Natural killer cell (primary cell): ENCODE data around the gene SH2D3A. TPM values are rescaled to one million over a fixed set of nuclear protein-coding genes. Genes with fewer than 3 reads are reported as not detected.
"Not testable (repeated sequence)": the region's sequence is repeated elsewhere in the genome, so short reads cannot be mapped to it uniquely, and the experiment has no call there.

ENCODE experiments used
- ATAC-seq, 3 donors: fragments of 150-1000 bp in 2 of 3; fragments of 200-7000 bp in 1 of 3; cut with Tn5 transposase; 1 replicate in 1 of 3; 2 replicates in 2 of 3; pipeline ENCODE4 v1.10.0; 2021; ENCODE audit warnings: mild to moderate bottlenecking in 2 of 3, moderate library complexity in 2 of 3
- DNase-seq, 2 donors: peaks; one replicate each; pipeline versions ENCODE4 v3.0.0 to v3.0.0-alpha.2; 2013 to 2021; ENCODE audit warnings: mixed read lengths in 1 of 2
- H3K27ac ChIP-seq: one replicate; pipeline ENCODE4 v1.5.1; 2013; ENCODE audit warnings: mild to moderate bottlenecking, low read length
- H3K27me3 ChIP-seq: one replicate; pipeline ENCODE4 v1.6.1; 2013; ENCODE audit warnings: low read length; ENCODE audit not compliant: control insufficient read depth, insufficient read depth
- H3K36me3 ChIP-seq: one replicate; pipeline ENCODE4 v1.6.1; 2013; ENCODE audit warnings: low read length; ENCODE audit not compliant: control insufficient read depth, insufficient read depth
- H3K4me1 ChIP-seq: one replicate; pipeline ENCODE4 v1.6.1; 2013; ENCODE audit warnings: low read length; ENCODE audit not compliant: control insufficient read depth, insufficient read depth
- H3K4me3 ChIP-seq: one replicate; pipeline ENCODE4 v1.5.1; 2013; ENCODE audit warnings: low read length
- H3K9me3 ChIP-seq: one replicate; pipeline ENCODE4 v1.6.1; 2013; ENCODE audit warnings: low read length; ENCODE audit not compliant: control insufficient read depth, insufficient read depth
- H3K27ac Mint-ChIP-seq, 2 donors: one replicate each; pipeline ENCODE4 v1.8.0; 2022; ENCODE audit warnings: mild to moderate bottlenecking in 2 of 2, mixed read lengths in 2 of 2, moderate library complexity in 1 of 2
- H3K27me3 Mint-ChIP-seq, 2 donors: one replicate each; pipeline ENCODE4 v1.8.0; 2022; ENCODE audit warnings: low read depth in 2 of 2, mixed read lengths in 2 of 2
- H3K36me3 Mint-ChIP-seq: one replicate; pipeline ENCODE4 v1.8.0; 2022; ENCODE audit warnings: mixed read lengths
- H3K4me1 Mint-ChIP-seq, 2 donors: one replicate each; pipeline ENCODE4 v1.8.0; 2022; ENCODE audit warnings: mixed read lengths in 2 of 2
- H3K4me3 Mint-ChIP-seq: one replicate; pipeline ENCODE4 v1.8.0; 2022; ENCODE audit warnings: mild to moderate bottlenecking, moderate library complexity, mixed read lengths
- H3K9me3 Mint-ChIP-seq, 2 donors: one replicate each; pipeline ENCODE4 v1.8.0; 2022; ENCODE audit warnings: mixed read lengths in 2 of 2
- WGBS: methylation state at CpG from one replicate; pipeline ENCODE4 v1.1.7; 2013; ENCODE audit warnings: missing lambda C conversion rate; ENCODE audit not compliant: insufficient coverage; 5-methylcytosine and 5-hydroxymethylcytosine counted together
- intact Hi-C: fragments of 100-400 bp; cut with micrococcal nuclease; formaldehyde crosslinking; loops from one replicate; pipeline ENCODE4 v1.14.2; 2022
- total RNA-seq, 4 donors: library from RNA; stranded (reverse); fragments of 120-200 nt in 1 of 4; gene quantifications; one replicate each; pipeline versions ENCODE4 v1.2.3 to v1.2.4, GENCODE V29; 2013 to 2022
- TF ChIP-seq, protein P1 (sequence below): fragments of 200-600 bp; IDR thresholded peaks from one replicate; pipeline ENCODE4 v1.8.0; 2022; ENCODE audit warnings: antibody characterized with exemption

Gene SH2D3A
- total RNA-seq, 3 donors from 2014 or later (not counting 1 experiment from before 2014, with no cell fraction given), result 14.6 to 20.1 (median 15.3) TPM

DNA sequence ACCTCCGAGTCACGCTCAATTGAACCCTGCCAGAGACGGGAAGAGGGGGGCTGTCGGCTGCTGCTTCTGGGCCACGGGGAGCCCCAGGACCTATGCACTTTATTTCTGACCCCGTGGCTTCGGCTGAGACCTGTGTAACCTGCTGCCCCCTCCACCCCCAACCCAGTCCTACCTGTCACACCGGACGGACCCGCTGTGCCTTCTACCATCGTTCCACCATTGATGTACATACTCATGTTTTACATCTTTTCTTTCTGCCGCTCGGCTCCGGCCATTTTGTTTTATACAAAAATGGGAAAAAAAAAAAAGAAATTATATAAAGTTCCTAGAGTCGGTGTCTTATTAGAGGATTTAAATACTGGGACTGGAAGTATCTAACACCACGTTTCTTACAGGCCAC lies 16.0 kb downstream of the SH2D3A start:
- ATAC-seq (no peak), DNase-seq (no peak)
- H3K36me3 Mint-ChIP-seq, result no peaks in the 10 kb centered on the region
- H3K4me1 Mint-ChIP-seq, result peaks cover 6 to 19% of the 10 kb centered on the region in 2 donors
- no peak overlapping the region for H3K27ac ChIP-seq
- over 99% methylated on average over 16 of the region's 16 CpGs for WGBS
- H3K27me3 ChIP-seq, result no peaks in the 10 kb centered on the region
- no peak overlapping the region for H3K4me3 Mint-ChIP-seq
- TF ChIP-seq, protein P1, sequence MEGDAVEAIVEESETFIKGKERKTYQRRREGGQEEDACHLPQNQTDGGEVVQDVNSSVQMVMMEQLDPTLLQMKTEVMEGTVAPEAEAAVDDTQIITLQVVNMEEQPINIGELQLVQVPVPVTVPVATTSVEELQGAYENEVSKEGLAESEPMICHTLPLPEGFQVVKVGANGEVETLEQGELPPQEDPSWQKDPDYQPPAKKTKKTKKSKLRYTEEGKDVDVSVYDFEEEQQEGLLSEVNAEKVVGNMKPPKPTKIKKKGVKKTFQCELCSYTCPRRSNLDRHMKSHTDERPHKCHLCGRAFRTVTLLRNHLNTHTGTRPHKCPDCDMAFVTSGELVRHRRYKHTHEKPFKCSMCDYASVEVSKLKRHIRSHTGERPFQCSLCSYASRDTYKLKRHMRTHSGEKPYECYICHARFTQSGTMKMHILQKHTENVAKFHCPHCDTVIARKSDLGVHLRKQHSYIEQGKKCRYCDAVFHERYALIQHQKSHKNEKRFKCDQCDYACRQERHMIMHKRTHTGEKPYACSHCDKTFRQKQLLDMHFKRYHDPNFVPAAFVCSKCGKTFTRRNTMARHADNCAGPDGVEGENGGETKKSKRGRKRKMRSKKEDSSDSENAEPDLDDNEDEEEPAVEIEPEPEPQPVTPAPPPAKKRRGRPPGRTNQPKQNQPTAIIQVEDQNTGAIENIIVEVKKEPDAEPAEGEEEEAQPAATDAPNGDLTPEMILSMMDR, result no peak
- H3K9me3 ChIP-seq, result no peaks in the 10 kb centered on the region
- no peaks in the 10 kb centered on the region for H3K9me3 Mint-ChIP-seq
- peaks cover 25% of the 10 kb centered on the region for H3K36me3 ChIP-seq
- H3K4me1 ChIP-seq, result peaks cover 13% of the 10 kb centered on the region
- intact Hi-C loops, result no loop called here
- no peak overlapping the region for H3K4me3 ChIP-seq
- no peaks in the 10 kb centered on the region for H3K27me3 Mint-ChIP-seq
- no peak overlapping the region for H3K27ac Mint-ChIP-seq

DNA sequence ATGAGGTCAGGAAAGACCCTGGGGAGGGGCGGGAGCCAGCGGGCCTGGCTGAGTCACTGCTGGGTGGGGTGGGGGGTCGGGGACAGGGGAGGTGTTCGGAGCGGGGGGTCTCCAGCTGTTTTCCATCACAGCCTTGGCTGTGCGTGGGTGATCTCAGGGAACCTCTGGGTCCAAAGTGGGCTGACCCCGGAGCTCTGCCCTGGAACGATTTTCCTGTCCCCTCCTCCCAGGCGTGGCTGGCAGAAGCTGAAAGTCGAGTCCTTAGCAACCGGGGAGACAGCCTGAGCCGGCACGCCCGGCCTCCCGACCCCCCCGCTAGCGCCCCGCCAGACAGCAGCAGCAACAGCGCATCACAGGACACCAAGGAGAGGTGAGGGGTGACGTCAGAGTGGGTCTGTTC lies 17.2 kb downstream of the SH2D3A start:
- Mint-ChIP-seq H3K27me3 (no peaks in the 10 kb centered on the region), H3K27ac (no peak overlapping the region), H3K4me1 (peaks cover 6 to 19% of the 10 kb centered on the region in 2 donors), H3K36me3 (no peaks in the 10 kb centered on the region), H3K4me3 (no peak overlapping the region), H3K9me3 (no peaks in the 10 kb centered on the region)
- Histone ChIP-seq H3K9me3 (no peaks in the 10 kb centered on the region), H3K4me3 (no peak overlapping the region), H3K27ac (no peak overlapping the region), H3K27me3 (no peaks in the 10 kb centered on the region), H3K36me3 (peaks cover 25% of the 10 kb centered on the region), H3K4me1 (peaks cover 13% of the 10 kb centered on the region)
- WGBS, result 95% methylated on average over 20 of the region's 20 CpGs
- ATAC-seq (no peak), DNase-seq (no peak)
- intact Hi-C loops, result no loop called here
- TF ChIP-seq, protein P1, result no peak

DNA sequence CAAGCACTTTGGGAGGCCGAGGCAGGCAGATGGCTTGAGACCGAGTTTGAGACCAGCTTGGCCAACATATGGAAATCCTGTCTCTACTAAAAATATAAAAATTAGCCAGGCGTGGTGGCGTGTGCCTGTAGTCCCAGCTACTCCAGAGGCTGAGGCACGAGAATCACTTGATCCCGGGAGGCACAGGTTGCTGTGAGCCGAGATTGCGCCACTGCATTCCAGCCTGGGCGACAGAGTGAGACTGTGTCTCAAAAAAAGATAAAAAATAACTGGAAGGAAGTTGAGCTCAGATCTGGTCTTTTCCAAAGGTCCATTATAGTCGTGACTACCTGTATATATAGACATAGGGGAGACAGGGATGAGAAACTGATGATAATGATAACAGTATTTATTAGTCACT lies 18.7 kb downstream of the SH2D3A start:
- H3K4me3 Mint-ChIP-seq, H3K4me1 Mint-ChIP-seq, H3K4me3 ChIP-seq, intact Hi-C loops, ATAC-seq, H3K4me1 ChIP-seq, H3K27me3 ChIP-seq, H3K9me3 ChIP-seq, H3K9me3 Mint-ChIP-seq, H3K36me3 Mint-ChIP-seq, H3K27me3 Mint-ChIP-seq, H3K27ac Mint-ChIP-seq, DNase-seq, H3K27ac ChIP-seq: not testable (repeated sequence)
- 98% methylated on average over 9 of the region's 10 CpGs for WGBS
- H3K36me3 ChIP-seq, result peaks cover 21% of the 10 kb centered on the region

DNA sequence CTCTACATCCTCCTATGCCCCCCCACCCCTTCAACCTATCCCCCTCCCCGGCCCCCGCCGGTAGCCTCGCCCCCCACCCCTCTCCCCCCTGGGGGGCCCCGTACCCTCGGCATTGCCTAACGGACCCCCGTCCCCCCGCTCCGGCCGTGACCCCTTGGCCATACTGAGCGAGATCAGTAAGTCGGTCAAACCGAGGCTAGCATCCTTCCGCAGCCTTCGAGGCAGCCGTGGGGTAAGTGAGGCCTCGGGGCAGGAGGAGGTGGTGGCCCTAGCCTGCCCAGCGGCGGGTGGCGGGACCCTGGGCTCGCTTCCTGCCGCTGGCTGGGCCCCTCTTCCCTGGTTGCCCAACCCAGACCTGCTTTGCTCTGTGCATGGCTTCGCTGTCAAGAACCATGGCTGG lies 21.3 kb downstream of the SH2D3A start:
- Histone ChIP-seq H3K27ac (no peak overlapping the region), H3K9me3 (no peaks in the 10 kb centered on the region), H3K27me3 (no peaks in the 10 kb centered on the region), H3K36me3 (peaks cover 6% of the 10 kb centered on the region), H3K4me3 (no peak overlapping the region), H3K4me1 (peaks cover 3% of the 10 kb centered on the region)
- DNase-seq (no peak), ATAC-seq (no peak)
- Mint-ChIP-seq H3K9me3 (no peaks in the 10 kb centered on the region), H3K4me1 (no peaks in the 10 kb centered on the region), H3K27me3 (no peaks in the 10 kb centered on the region), H3K27ac (no peak overlapping the region), H3K36me3 (no peaks in the 10 kb centered on the region), H3K4me3 (no peak overlapping the region)
- intact Hi-C loops, result no loop called here
- TF ChIP-seq, protein P1, result no peak
- 94% methylated on average over 18 of the region's 24 CpGs for WGBS
